GM10266 (cell line): ENCODE measurements around the gene SLC12A7.

ENCODE experiments used
- DNase-seq: peaks from one replicate; pipeline ENCODE4 v3.0.0; 2012; ENCODE audit errors: extremely low spot score
- CTCF ChIP-seq: IDR thresholded peaks from 2 replicates; pipeline ENCODE4 v1.5.1; 2012; ENCODE audit warnings: mild to moderate bottlenecking, low read depth; ENCODE audit not compliant: control insufficient read depth, insufficient read depth; ENCODE audit errors: missing control alignments

SLC12A7 gene

GRCh38 chr5:1108023-1108864, 3.6 kb downstream of the SLC12A7 start:
- DNase-seq = no peak
- TF ChIP-seq CTCF = no peak

- DNase-seq = no peak
- TF ChIP-seq CTCF = peak; percentile 16
Measured at GRCh38 chr5:1107167-1108022, 4.5 kb downstream of the SLC12A7 start.

- no peak for TF ChIP-seq CTCF
- DNase-seq = no peak
Measured at GRCh38 chr5:1106385-1107166, 5.3 kb downstream of the SLC12A7 start.

- TF ChIP-seq CTCF = no peak
- no peak for DNase-seq
Measured at GRCh38 chr5:1105350-1106265, 6.3 kb downstream of the SLC12A7 start.

GRCh38 chr5:1104327-1105006, 7.4 kb downstream of the SLC12A7 start:
- no peak for TF ChIP-seq CTCF
- no peak for DNase-seq

GRCh38 chr5:1103505-1104326, 8.1 kb downstream of the SLC12A7 start:
- TF ChIP-seq CTCF = no peak
- DNase-seq = no peak
